Left lung (tissue), 10 donors: ENCODE data around the gene DENND6A. TPM values are rescaled to one million over a fixed set of nuclear protein-coding genes. Genes with fewer than 3 reads are reported as not detected.

Experiments
- ATAC-seq: fragments of 200-7000 bp; cut with Tn5 transposase; one replicate; pipeline ENCODE4 v1.9.1; 2020; ENCODE audit warnings: moderate library complexity
- DNase-seq, 4 donors: peaks; one replicate each; pipeline ENCODE4 v3.0.0-alpha.2; 2013 to 2020
- H3K27ac ChIP-seq, 2 donors: fragments of 200-600 bp; sonication (generic) in 1 of 2; one replicate each; pipeline versions ENCODE4 v1.5.0 to v1.8.0; 2020 to 2021
- H3K27me3 ChIP-seq, 2 donors: fragments of 200-600 bp; sonication (generic) in 1 of 2; one replicate each; pipeline versions ENCODE4 v1.5.0 to v1.8.0; 2020 to 2021
- H3K36me3 ChIP-seq, 2 donors: fragments of 200-600 bp; sonication (generic) in 1 of 2; one replicate each; pipeline versions ENCODE4 v1.5.0 to v1.8.0; 2020 to 2021
- H3K4me1 ChIP-seq, 2 donors: fragments of 200-600 bp; one replicate each; pipeline ENCODE4 v1.8.0; 2021
- H3K4me3 ChIP-seq, 2 donors: fragments of 200-600 bp; sonication (generic) in 1 of 2; one replicate each; pipeline versions ENCODE4 v1.5.0 to v1.8.0; 2020 to 2021; ENCODE audit warnings: mild to moderate bottlenecking in 1 of 2
- H3K9me3 ChIP-seq, 2 donors: fragments of 200-600 bp; sonication (generic) in 1 of 2; one replicate each; pipeline versions ENCODE4 v1.5.0 to v1.8.0; 2020 to 2021
- CTCF ChIP-seq, 2 donors: fragments of 200-600 bp; sonication (generic) in 1 of 2; IDR thresholded peaks; one replicate each; pipeline versions ENCODE4 v1.5.0 to v1.8.0; 2021; ENCODE audit warnings: antibody characterized with exemption in 2 of 2
- intact Hi-C, 2 donors: fragments of 100-400 bp; cut with DNase I; formaldehyde crosslinking; loops; one replicate each; pipeline versions ENCODE4 v1.11.2 to v1.14.2; 2022
- polyA plus RNA-seq, 6 donors: library from polyadenylated mRNA; unstranded; fragments of 120-200 nt; gene quantifications; one replicate each; pipeline ENCODE4 v1.2.1, GENCODE V29; 2013; ENCODE audit not compliant: insufficient read length in 6 of 6
- total RNA-seq, 2 donors: library from RNA; stranded (reverse); fragmentation: NEBNext Ultra II Directional; extraction: Animal tissue kit (Norgen Biotek cat#: 25700); gene quantifications; one replicate each; pipeline ENCODE4 v1.2.1, GENCODE V29; 2021
- donor health status: DM: no; HTN: yes; CAD: no.
- donor health status: DM: no; HTN: no; CAD: no.

The DENND6A gene
- total and polyA plus RNA-seq, 8 donors, result 21.8 to 38.7 (median 31.6) TPM

GRCh38 chr3:57689367-57690053, 3.4 kb downstream of the DENND6A start:
- H3K4me1 ChIP-seq, result peaks cover 6 to 57% of the 10 kb centered on the region in 2 donors
- ATAC-seq, result no peak
- H3K9me3 ChIP-seq, result no peaks in the 10 kb centered on the region
- no peaks in the 10 kb centered on the region for H3K27me3 ChIP-seq
- TF ChIP-seq CTCF (IDR thresholded peaks at IDR 0.05), result no peak
- H3K4me3 ChIP-seq, result no peak overlapping the region
- intact Hi-C loops, result no loop called here
- no peak overlapping the region for H3K27ac ChIP-seq
- no peak for DNase-seq
- peaks cover 0 to 3% of the 10 kb centered on the region in 2 donors for H3K36me3 ChIP-seq

- H3K27ac ChIP-seq, result no peak overlapping the region
- no peaks in the 10 kb centered on the region for H3K27me3 ChIP-seq
- peaks cover 6 to 52% of the 10 kb centered on the region in 2 donors for H3K4me1 ChIP-seq
- no peak for ATAC-seq
- no peaks in the 10 kb centered on the region for H3K9me3 ChIP-seq
- H3K4me3 ChIP-seq, result no peak overlapping the region
- no peak for TF ChIP-seq CTCF (IDR thresholded peaks at IDR 0.05)
- intact Hi-C loops, result no loop called here
- DNase-seq, result no peak
- peaks cover 0 to 7% of the 10 kb centered on the region in 2 donors for H3K36me3 ChIP-seq
These were observed 4.6 kb downstream of the DENND6A start for GRCh38 chr3:57688291-57688690.

GRCh38 chr3:57683286-57683685, 9.6 kb downstream of the DENND6A start:
- Histone ChIP-seq H3K27me3 (no peaks in the 10 kb centered on the region), H3K27ac (no peak overlapping the region), H3K4me1 (peaks cover 0 to 40% of the 10 kb centered on the region in 2 donors), H3K36me3 (peaks cover 0 to 20% of the 10 kb centered on the region in 2 donors), H3K9me3 (no peaks in the 10 kb centered on the region), H3K4me3 (no peak overlapping the region)
- DNase-seq (no peak), ATAC-seq (no peak)
- intact Hi-C loops, result no loop called here
- TF ChIP-seq CTCF (IDR thresholded peaks at IDR 0.05), result no peak

- Histone ChIP-seq H3K27ac (no peak overlapping the region), H3K36me3 (peaks cover 0 to 20% of the 10 kb centered on the region in 2 donors), H3K4me3 (no peak overlapping the region), H3K9me3 (no peaks in the 10 kb centered on the region), H3K27me3 (no peaks in the 10 kb centered on the region), H3K4me1 (peaks cover 0 to 36% of the 10 kb centered on the region in 2 donors)
- intact Hi-C loops, result no loop called here
- ATAC-seq (no peak), DNase-seq (no peak)
- no peak for TF ChIP-seq CTCF (IDR thresholded peaks at IDR 0.05)
These were observed 10.6 kb downstream of the DENND6A start for GRCh38 chr3:57682284-57682683.

- Histone ChIP-seq H3K27ac (no peak overlapping the region), H3K4me3 (no peak overlapping the region), H3K4me1 (peaks cover 0 to 30% of the 10 kb centered on the region in 2 donors), H3K27me3 (no peaks in the 10 kb centered on the region), H3K36me3 (peaks cover 0 to 20% of the 10 kb centered on the region in 2 donors), H3K9me3 (no peaks in the 10 kb centered on the region)
- intact Hi-C loops, result no loop called here
- no peak for ATAC-seq
- no peak for TF ChIP-seq CTCF (IDR thresholded peaks at IDR 0.05)
- DNase-seq, result no peak
These were observed 11.2 kb downstream of the DENND6A start for GRCh38 chr3:57681691-57682090.
